BJ (cell line): ENCODE results near the gene C2CD2. TPM values are rescaled to one million over a fixed set of nuclear protein-coding genes. Genes with fewer than 3 reads are reported as not detected.

ENCODE experiments used
- CTCF ChIA-PET: fragments of 350-600 bp; formaldehyde crosslinking; extraction: SDS; loops from one replicate; lab custom pipeline; 2021; ENCODE audit warnings: antibody characterized with exemption, inconsistent platforms; lab: Yijun Ruan, JAX
- POLR2A ChIA-PET: fragments of 300-600 bp; sonication (Branson Sonifier 250); formaldehyde crosslinking; extraction: SDS; loops from one replicate; lab custom pipeline; 2021; ENCODE audit warnings: antibody characterized with exemption; lab: Charles Lee
- DNase-seq: peaks from one replicate; pipeline ENCODE4 v3.0.0-alpha.2; 2011; ENCODE audit warnings: low read depth
- H3K27me3 ChIP-seq: 2 replicates; pipeline ENCODE4 v1.6.0; 2011; ENCODE audit warnings: low read length; ENCODE audit not compliant: control insufficient read depth, insufficient read depth
- H3K36me3 ChIP-seq: 2 replicates; pipeline ENCODE4 v1.5.1; 2011; ENCODE audit warnings: low read length; ENCODE audit not compliant: control insufficient read depth, insufficient read depth
- H3K4me3 ChIP-seq: 2 replicates; pipeline ENCODE4 v1.5.1; 2011; ENCODE audit warnings: low read depth, mild to moderate bottlenecking, control low read depth, low read length
- polyA plus RNA-seq: library from polyadenylated mRNA; depleted of rRNA; stranded (reverse); fragments of >200 nt; gene quantifications from 2 replicates; pipeline ENCODE4 v1.2.3, GENCODE V29; 2011
- TF ChIP-seq, protein P1 (sequence below): IDR thresholded peaks from 2 replicates; pipeline ENCODE4 v1.5.1; 2011; ENCODE audit warnings: low read depth, mild to moderate bottlenecking, control low read depth, inconsistent platforms, low read length, moderate library complexity; ENCODE audit not compliant: insufficient read depth

Gene C2CD2
- polyA plus RNA-seq, 1 experiment = 21.9 TPM

DNA sequence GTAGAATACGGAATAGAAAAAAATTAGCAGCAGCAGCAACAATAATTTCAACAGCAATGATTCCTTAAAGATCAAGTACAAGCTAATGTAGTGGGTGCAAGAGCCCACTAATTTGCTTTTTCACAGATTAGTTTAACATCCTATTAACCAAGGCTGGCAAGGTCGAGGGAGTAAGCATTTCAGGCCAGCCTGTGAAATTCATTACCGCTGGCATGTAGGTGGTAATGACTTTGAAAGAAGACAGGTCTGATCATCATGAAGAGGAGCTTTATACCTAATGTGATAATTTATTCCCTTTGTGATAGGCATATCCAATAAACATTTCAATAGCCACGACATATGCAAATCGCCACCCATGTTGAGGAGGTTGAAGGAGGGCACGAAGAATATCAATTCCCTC, 63.5 kb downstream of the C2CD2 start:
- CTCF ChIA-PET = interaction anchor here (0.8 kb wide), 1 partner anchor 9 kb away, joined by 4 read pairs; no protein-coding TSS in a partner anchor

DNA sequence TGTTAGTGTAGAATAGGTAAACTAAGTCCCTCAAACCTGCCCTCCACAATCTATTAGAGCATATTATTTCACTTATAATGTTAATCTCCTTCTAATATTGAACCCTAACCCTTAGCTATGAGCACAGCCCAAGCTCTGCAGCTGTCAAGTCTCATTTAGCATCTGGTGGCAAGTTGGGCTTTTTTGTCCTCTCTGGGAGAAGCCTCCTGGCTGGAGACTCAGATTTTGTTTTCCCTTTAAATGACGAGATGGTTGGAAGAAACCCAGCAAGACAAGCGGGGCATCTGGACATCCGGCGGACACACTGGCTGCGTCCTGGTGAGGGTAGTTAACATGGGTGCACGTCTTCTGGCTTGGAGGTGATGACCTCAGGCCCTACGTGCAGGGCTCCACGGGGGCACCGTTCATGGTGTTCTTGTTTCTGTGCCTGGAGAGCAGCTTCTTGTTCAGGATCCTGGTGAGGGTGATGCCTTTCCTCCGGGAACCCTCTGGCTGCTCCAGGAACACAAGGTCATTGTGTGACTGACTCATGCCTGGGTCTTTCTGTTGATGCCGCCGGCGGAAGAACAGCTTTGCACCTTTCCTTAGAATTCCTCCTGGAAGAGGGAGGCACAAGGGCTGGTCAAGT, 65.0 kb downstream of the C2CD2 start:
- no peak overlapping the region for H3K4me3 ChIP-seq
- no peak for DNase-seq
- ChIA-PET CTCF (interaction anchor here (1.1 kb wide), 1 partner anchor 218 kb away, joined by 3 read pairs; no protein-coding TSS in a partner anchor), POLR2A (no interaction called here)
- peaks cover 8% of the 10 kb centered on the region for H3K36me3 ChIP-seq
- TF ChIP-seq, protein P1, sequence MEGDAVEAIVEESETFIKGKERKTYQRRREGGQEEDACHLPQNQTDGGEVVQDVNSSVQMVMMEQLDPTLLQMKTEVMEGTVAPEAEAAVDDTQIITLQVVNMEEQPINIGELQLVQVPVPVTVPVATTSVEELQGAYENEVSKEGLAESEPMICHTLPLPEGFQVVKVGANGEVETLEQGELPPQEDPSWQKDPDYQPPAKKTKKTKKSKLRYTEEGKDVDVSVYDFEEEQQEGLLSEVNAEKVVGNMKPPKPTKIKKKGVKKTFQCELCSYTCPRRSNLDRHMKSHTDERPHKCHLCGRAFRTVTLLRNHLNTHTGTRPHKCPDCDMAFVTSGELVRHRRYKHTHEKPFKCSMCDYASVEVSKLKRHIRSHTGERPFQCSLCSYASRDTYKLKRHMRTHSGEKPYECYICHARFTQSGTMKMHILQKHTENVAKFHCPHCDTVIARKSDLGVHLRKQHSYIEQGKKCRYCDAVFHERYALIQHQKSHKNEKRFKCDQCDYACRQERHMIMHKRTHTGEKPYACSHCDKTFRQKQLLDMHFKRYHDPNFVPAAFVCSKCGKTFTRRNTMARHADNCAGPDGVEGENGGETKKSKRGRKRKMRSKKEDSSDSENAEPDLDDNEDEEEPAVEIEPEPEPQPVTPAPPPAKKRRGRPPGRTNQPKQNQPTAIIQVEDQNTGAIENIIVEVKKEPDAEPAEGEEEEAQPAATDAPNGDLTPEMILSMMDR = no peak
- no peaks in the 10 kb centered on the region for H3K27me3 ChIP-seq

More for the DNA sequence above, 63.5 kb downstream of the C2CD2 start:
- Histone ChIP-seq H3K27me3 (no peaks in the 10 kb centered on the region), H3K36me3 (peaks cover 9% of the 10 kb centered on the region), H3K4me3 (no peak overlapping the region)
- no peak for DNase-seq
- TF ChIP-seq, protein P1 = no peak
- POLR2A ChIA-PET = no interaction called here

DNA sequence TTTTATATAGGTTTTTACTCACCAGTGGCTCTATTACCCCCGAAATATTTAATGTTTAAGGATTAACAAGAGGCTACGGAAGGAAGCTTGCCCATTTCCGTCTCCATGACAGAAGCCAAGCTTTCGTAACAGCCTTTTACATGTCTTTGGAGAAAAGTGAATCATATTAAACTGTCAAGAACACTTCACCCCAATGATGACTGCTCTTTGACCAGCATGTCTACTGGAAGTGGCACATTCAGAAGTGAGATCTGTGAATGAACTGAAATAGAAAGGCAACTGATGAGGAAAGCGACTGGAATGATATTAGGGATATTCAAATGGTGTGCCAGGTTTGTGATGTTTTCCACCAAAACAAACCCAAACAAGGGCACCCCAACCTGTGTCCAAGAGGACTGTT, 66.2 kb downstream of the C2CD2 start:
- DNase-seq = no peak
- POLR2A ChIA-PET = no interaction called here
- no peak overlapping the region for H3K4me3 ChIP-seq
- TF ChIP-seq, protein P1 = no peak
- peaks cover 8% of the 10 kb centered on the region for H3K36me3 ChIP-seq
- no peaks in the 10 kb centered on the region for H3K27me3 ChIP-seq
- CTCF ChIA-PET = interaction anchor here (1.0 to 1.1 kb wide), 2 partner anchors 220 to 230 kb away, joined by 3 read pairs; no protein-coding TSS in a partner anchor

DNA sequence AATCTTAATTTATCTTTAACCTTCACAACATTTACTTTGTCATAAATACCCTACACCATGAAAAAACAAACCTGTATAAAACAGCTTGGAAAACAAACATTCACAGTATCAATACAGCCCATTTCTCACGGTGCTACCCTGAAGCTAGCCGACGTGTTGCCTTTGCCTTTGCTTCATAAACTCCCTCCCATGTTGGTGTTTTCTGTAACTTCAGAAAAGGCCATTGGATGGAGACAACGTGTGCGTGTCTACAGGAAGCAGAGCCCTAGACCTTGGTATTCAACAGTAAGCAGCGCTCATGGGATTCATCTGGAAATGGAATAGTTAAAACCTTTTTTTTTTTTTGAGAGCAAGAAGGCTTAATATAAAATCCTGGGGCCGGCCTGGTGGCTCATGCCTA, 67.5 kb downstream of the C2CD2 start:
- POLR2A ChIA-PET = no interaction called here
- no peak overlapping the region for H3K4me3 ChIP-seq
- CTCF ChIA-PET = no interaction called here
- no peak for DNase-seq
- peaks cover 6% of the 10 kb centered on the region; the same call in 1 of the 2 replicates for H3K36me3 ChIP-seq
- TF ChIP-seq, protein P1 = no peak
- H3K27me3 ChIP-seq = no peaks in the 10 kb centered on the region

DNA sequence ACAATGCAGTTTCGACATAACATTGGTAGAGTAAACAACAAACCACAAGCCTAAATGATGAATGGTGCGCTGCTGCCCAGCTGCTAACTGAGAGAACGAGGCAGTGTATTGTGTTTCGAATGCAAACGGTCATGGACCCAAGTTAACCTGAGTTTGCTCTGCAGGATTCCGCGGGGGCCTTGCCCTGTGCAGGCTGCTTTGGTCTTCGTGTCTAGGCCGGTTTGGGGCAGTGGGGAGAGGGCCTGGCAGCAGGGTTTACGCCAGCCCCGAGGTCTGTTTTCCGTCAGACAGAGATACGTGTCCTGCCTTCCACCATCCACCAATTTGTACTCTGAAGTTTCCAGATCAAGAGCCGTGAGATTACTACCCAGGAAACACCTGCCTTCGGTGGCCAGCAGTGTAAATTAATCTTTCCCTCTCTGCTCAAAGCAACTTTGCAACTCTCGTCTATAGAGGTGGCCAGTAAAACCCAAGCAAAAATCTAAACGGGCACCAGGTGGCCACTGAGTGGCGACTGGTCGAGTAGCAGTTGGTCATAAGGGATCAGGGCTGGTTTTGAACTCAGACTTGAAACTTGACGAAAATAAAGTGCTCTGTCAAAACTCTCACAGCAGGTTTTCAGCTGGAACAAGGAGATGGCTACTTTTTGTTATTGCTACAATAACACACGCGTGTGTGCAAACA, 68.3 kb downstream of the C2CD2 start:
- no peak overlapping the region for H3K4me3 ChIP-seq
- H3K36me3 ChIP-seq = peaks cover 4% of the 10 kb centered on the region; the same call in 1 of the 2 replicates
- no peaks in the 10 kb centered on the region for H3K27me3 ChIP-seq
- CTCF ChIA-PET = no interaction called here
- POLR2A ChIA-PET = no interaction called here
- no peak for DNase-seq
- TF ChIP-seq, protein P1 = no peak
